Measurements from ENCODE around the gene AJAP1.

DNA sequence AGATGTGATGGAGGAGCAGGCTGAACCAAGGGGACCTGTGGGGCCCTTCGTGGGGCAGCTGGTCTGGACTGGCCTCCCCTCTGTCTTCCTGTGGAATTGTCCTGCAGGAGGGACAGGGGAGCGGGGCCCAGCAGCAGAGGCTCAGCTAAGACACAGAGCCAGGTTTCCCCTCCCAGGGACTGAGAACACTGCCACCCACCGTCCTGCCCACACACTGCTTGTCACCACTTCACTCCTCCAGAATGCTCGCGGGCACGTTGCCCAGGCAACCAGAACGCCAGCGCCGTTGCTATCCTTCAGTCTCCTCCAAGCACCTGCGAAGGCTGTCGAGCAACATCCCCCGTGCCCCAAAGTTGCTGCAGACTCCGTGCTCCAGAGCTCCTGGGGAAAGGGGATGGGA is 46.4 kb downstream of the AJAP1 start:
- TF ChIP-seq, protein P1, sequence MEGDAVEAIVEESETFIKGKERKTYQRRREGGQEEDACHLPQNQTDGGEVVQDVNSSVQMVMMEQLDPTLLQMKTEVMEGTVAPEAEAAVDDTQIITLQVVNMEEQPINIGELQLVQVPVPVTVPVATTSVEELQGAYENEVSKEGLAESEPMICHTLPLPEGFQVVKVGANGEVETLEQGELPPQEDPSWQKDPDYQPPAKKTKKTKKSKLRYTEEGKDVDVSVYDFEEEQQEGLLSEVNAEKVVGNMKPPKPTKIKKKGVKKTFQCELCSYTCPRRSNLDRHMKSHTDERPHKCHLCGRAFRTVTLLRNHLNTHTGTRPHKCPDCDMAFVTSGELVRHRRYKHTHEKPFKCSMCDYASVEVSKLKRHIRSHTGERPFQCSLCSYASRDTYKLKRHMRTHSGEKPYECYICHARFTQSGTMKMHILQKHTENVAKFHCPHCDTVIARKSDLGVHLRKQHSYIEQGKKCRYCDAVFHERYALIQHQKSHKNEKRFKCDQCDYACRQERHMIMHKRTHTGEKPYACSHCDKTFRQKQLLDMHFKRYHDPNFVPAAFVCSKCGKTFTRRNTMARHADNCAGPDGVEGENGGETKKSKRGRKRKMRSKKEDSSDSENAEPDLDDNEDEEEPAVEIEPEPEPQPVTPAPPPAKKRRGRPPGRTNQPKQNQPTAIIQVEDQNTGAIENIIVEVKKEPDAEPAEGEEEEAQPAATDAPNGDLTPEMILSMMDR (IDR thresholded peaks at IDR 0.05): no peak
- TF ChIP-seq POLR2A (IDR thresholded peaks at IDR 0.05): no peak

All from testis (tissue), 2 donors.